A673 (cell line): Measurements from ENCODE around the gene SH3BP2. TPM values are rescaled to one million over a fixed set of nuclear protein-coding genes. Genes with fewer than 3 reads are reported as not detected.

Experiments
- BruUV-seq: library from RNA; stranded (reverse); fragments of 400-500 nt; replicated peaks from 2 replicates; lab custom pipeline; 2021; lab: Mats Ljungman, UMichigan
- CTCF ChIA-PET: fragments of 300-600 bp; sonication (Branson Sonifier 250); formaldehyde crosslinking; loops from one replicate; lab custom pipeline; 2022; ENCODE audit warnings: antibody characterized with exemption; lab: Charles Lee
- POLR2A ChIA-PET: fragments of 300-600 bp; sonication (Branson Sonifier 250); formaldehyde crosslinking; loops from one replicate; lab custom pipeline; 2022; ENCODE audit warnings: antibody characterized with exemption; ENCODE audit not compliant: low non-redundant PET; lab: Charles Lee
- DNase-seq: peaks from one replicate; pipeline ENCODE4 v3.0.0-alpha.2; 2015; ENCODE audit warnings: low spot score
- H3K27ac ChIP-seq: fragments of 200-600 bp; sonication (generic); 2 replicates; pipeline ENCODE4 v1.5.1; 2016; ENCODE audit warnings: mixed run types, low read depth, mild to moderate bottlenecking, mixed read lengths, antibody characterized with exemption, low read length; ENCODE audit not compliant: poor library complexity, severe bottlenecking
- H3K27me3 ChIP-seq: fragments of 200-600 bp; sonication (generic); replicated peaks from 2 replicates; pipeline ENCODE4 v1.6.1; 2017; ENCODE audit warnings: mixed run types, low read depth, mild to moderate bottlenecking, mixed read lengths, antibody characterized with exemption, low read length; ENCODE audit not compliant: insufficient read depth, poor library complexity
- H3K36me3 ChIP-seq: fragments of 200-600 bp; sonication (generic); 2 replicates; pipeline ENCODE4 v1.6.1; 2016; ENCODE audit warnings: mixed run types, mild to moderate bottlenecking, mixed read lengths, antibody characterized with exemption, low read length; ENCODE audit not compliant: insufficient read depth, poor library complexity, severe bottlenecking
- H3K4me1 ChIP-seq: fragments of 200-600 bp; sonication (generic); 2 replicates; pipeline ENCODE4 v1.6.1; 2017; ENCODE audit warnings: mixed run types, mild to moderate bottlenecking, mixed read lengths, antibody characterized with exemption, low read length; ENCODE audit not compliant: insufficient read depth, poor library complexity, severe bottlenecking
- H3K4me3 ChIP-seq: fragments of 200-600 bp; sonication (generic); 2 replicates; pipeline ENCODE4 v1.5.1; 2016; ENCODE audit warnings: low read depth, mixed run types, mild to moderate bottlenecking, mixed read lengths, low read length; ENCODE audit not compliant: poor library complexity, severe bottlenecking
- H3K9me3 ChIP-seq: fragments of 200-600 bp; sonication (generic); 2 replicates; pipeline ENCODE4 v1.6.1; 2016; ENCODE audit warnings: mixed run types, low read depth, mild to moderate bottlenecking, mixed read lengths, antibody characterized with exemption, low read length; ENCODE audit not compliant: poor library complexity, severe bottlenecking
- EZH2 ChIP-seq: fragments of 200-600 bp; sonication (generic); IDR thresholded peaks from 2 replicates; pipeline ENCODE4 v1.6.1; 2017; ENCODE audit warnings: borderline replicate concordance, low read depth, mild to moderate bottlenecking, mixed read lengths, antibody characterized with exemption, low read length; ENCODE audit not compliant: poor library complexity, severe bottlenecking
- intact Hi-C: fragments of 100-400 bp; cut with micrococcal nuclease; formaldehyde crosslinking; loops from one replicate; pipeline ENCODE4 v1.10.0; 2022; ENCODE audit not compliant: unreplicated experiment
- total RNA-seq: library from RNA; stranded (reverse); gene quantifications from 2 replicates; pipeline ENCODE4 v1.2.3, GENCODE V29; 2021
- TF ChIP-seq, protein P1 (sequence below): fragments of 300-800, 200-600 bp; sonication (generic); conservative IDR thresholded peaks from 2 replicates; pipeline ENCODE4 v1.5.1; 2017; ENCODE audit warnings: low read depth, mild to moderate bottlenecking, antibody characterized with exemption, low read length, moderate library complexity, mixed read lengths

SH3BP2 gene
- total RNA-seq, 1 experiment from 2014 or later: 34.4 TPM

DNA sequence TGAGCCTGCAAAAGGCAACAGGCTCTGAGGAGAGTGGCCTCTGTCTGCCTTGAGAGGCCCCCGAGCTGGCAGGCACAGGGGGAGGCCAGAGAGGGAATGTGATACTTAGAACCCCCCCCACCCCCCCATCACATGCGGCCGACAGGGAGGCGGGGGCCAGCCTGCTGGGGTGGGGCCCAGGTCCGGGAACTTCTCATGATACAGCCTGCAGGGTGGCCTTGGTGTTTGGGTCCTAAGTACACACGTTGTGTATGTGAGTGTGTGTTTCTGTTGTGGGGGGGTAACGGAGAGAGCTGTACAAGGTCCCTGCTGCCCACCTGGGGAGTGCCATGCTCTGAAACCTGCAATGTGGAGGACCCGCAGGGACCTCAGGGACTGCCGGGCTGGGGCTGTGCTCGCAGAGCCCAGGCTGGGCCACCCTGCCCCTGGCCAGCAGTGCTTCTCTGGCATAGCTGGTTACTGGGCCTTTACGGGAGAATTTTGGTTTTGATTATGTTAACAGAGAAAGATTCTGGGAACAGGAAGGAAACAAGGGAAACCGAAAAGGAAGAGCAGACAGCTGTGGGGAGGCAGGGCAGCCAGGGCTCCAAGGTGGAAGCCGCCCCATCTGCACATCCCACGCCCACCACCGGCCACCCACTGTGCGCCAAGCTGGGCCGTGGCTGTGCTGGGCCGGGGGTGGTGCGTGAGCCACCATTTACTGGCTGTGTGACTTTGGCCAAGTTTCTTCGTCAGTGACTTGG, 19.9 kb downstream of the SH3BP2 start:
- peaks cover 8% of the 10 kb centered on the region for H3K9me3 ChIP-seq
- no peak for TF ChIP-seq EZH2
- TF ChIP-seq, protein P1, sequence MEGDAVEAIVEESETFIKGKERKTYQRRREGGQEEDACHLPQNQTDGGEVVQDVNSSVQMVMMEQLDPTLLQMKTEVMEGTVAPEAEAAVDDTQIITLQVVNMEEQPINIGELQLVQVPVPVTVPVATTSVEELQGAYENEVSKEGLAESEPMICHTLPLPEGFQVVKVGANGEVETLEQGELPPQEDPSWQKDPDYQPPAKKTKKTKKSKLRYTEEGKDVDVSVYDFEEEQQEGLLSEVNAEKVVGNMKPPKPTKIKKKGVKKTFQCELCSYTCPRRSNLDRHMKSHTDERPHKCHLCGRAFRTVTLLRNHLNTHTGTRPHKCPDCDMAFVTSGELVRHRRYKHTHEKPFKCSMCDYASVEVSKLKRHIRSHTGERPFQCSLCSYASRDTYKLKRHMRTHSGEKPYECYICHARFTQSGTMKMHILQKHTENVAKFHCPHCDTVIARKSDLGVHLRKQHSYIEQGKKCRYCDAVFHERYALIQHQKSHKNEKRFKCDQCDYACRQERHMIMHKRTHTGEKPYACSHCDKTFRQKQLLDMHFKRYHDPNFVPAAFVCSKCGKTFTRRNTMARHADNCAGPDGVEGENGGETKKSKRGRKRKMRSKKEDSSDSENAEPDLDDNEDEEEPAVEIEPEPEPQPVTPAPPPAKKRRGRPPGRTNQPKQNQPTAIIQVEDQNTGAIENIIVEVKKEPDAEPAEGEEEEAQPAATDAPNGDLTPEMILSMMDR: no peak
- no TSS peak for BruUV-seq
- no peak overlapping the region for H3K4me3 ChIP-seq
- intact Hi-C loops: no loop called here
- peak overlapping the region; percentile 18 for H3K27ac ChIP-seq
- DNase-seq: no peak
- no peaks in the 10 kb centered on the region for H3K36me3 ChIP-seq
- ChIA-PET CTCF (no interaction called here), POLR2A (no interaction called here)
- peaks cover 15% of the 10 kb centered on the region for H3K4me1 ChIP-seq
- H3K27me3 ChIP-seq: no peaks in the 10 kb centered on the region

DNA sequence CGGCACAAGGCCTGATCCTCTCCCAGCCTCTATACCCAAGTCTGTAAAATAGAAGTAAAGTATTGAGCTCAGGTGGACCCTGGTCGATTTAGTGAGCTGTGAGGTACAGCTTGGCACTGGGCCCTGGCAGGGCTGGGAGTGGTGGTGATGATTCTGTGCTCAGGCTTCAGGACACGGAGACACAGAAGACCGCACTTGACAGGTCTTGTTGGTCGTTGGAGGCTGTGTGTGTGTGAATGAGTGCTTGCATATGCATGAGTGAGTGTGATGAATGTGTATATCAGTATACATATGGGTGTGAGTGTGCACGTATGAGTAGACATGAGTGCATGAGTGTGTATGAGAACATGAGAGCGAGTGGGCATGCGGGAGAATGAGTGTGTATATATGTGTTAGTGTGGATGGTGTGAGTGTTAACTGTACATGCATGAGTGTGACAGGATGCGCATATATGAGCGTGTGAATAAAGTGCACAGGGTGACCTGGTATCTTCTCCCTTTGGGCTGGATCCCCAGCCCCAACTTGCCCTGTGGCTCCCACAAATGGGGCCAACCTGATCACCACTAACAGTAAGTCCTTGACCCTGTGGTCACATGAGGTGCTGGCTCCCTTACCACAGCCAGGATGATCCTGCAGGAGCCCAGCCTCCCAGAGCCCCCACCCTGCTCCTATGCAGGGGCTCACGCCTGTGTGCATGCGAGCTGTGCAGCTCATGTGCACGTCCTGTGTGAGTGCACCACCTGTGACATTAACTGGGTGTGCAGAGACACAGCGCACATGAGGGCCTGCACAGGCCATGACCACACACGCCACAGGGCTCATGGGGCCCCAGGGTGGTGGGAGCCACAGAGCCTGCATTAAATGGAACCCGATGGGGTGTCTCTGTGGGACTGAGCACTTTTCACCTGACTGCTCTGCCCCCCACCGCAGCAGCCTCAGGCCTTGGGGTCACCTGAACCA, 20.8 kb downstream of the SH3BP2 start:
- TF ChIP-seq, protein P1: no peak
- TF ChIP-seq EZH2: no peak
- peaks cover 15% of the 10 kb centered on the region for H3K4me1 ChIP-seq
- POLR2A ChIA-PET: no interaction called here
- CTCF ChIA-PET: no interaction called here
- H3K36me3 ChIP-seq: no peaks in the 10 kb centered on the region
- no peaks in the 10 kb centered on the region for H3K27me3 ChIP-seq
- no peak overlapping the region for H3K27ac ChIP-seq
- H3K9me3 ChIP-seq: peaks cover 8% of the 10 kb centered on the region
- intact Hi-C loops: no loop called here
- BruUV-seq: no TSS peak
- DNase-seq: no peak
- H3K4me3 ChIP-seq: no peak overlapping the region

DNA sequence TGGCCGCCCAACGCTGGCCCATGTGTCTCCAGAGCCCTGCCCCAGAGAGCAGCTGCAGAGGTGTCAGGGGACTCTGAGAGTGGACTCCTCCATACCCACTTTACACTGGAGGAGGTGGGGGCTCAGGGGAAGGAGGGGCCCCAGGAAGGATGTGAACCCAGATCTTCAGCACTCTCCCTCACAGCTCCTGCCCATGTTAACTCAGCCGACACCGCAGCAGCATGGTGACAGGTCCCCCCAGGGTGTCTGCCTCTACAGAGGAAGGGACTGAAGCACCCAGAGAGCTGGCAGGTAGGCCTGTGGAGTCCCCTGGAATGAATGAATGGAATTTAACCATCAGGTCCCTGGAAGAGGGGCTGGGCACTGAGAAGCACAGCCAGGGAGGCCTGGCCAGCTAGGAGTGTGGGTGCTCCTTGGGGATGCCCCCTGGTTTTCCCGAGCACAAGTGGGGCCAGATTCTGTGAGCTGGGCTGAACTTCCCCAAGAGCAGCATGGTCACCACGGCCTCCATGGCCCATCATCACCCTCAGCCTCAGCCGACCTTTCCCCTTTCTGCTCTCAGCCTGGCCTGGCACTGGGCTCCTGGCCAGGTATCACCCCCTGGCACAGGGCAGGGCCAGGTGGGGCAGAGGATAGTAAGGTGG, 21.9 kb downstream of the SH3BP2 start:
- H3K4me3 ChIP-seq: no peak overlapping the region
- intact Hi-C loops: no loop called here
- H3K27ac ChIP-seq: no peak overlapping the region
- ChIA-PET POLR2A (no interaction called here), CTCF (no interaction called here)
- TF ChIP-seq, protein P1: no peak
- no peak for TF ChIP-seq EZH2
- H3K27me3 ChIP-seq: no peaks in the 10 kb centered on the region
- no peaks in the 10 kb centered on the region for H3K36me3 ChIP-seq
- BruUV-seq: no TSS peak
- DNase-seq: no peak
- peaks cover 15% of the 10 kb centered on the region for H3K4me1 ChIP-seq
- H3K9me3 ChIP-seq: peaks cover 8% of the 10 kb centered on the region
